T-helper 1 cell treated with Interleukin-12 subunit alpha and Interleukin-12 subunit beta and Interleukin-4 antibody, amounts not matched to agents 30 μg/mL and 1 μg/mL, for 36 hours (primary cell): ENCODE results near the gene TPPP.
"Not testable (repeated sequence)": the region's sequence is repeated elsewhere in the genome, so short reads cannot be mapped to it uniquely, and the experiment has no call there.

Experiments used
- H3K27ac Mint-ChIP-seq: one replicate; pipeline ENCODE4 v1.8.0; 2021; ENCODE audit warnings: mild to moderate bottlenecking, mixed read lengths
- H3K27me3 Mint-ChIP-seq: one replicate; pipeline ENCODE4 v1.8.0; 2021; ENCODE audit warnings: low read depth, mixed read lengths
- H3K36me3 Mint-ChIP-seq: one replicate; pipeline ENCODE4 v1.8.0; 2021; ENCODE audit warnings: low read depth, mixed read lengths
- H3K4me1 Mint-ChIP-seq: one replicate; pipeline ENCODE4 v1.8.0; 2021; ENCODE audit warnings: low read depth, mixed read lengths
- H3K4me3 Mint-ChIP-seq: one replicate; pipeline ENCODE4 v1.8.0; 2021; ENCODE audit warnings: mild to moderate bottlenecking, moderate library complexity, mixed read lengths
- H3K9me3 Mint-ChIP-seq: one replicate; pipeline ENCODE4 v1.8.0; 2021; ENCODE audit warnings: mixed read lengths

TPPP gene

GRCh38 chr5:693271-694041 is at the start of gene TPPP:
TPPP (minus strand) TSS chr5:693352; CDS start chr5:678060, 15,292 bp downstream.
- peak within 1 kb of the TSS; percentile 59 for H3K4me3 Mint-ChIP-seq

GRCh38 chr5:742276-742675 is 49.1 kb upstream of the TPPP start:
- H3K27me3 Mint-ChIP-seq, result peaks cover 14% of the 10 kb centered on the region
- H3K4me1 Mint-ChIP-seq, H3K4me3 Mint-ChIP-seq, H3K36me3 Mint-ChIP-seq, H3K9me3 Mint-ChIP-seq, H3K27ac Mint-ChIP-seq: not testable (repeated sequence)

More at GRCh38 chr5:693271-694041, at the start of gene TPPP:
- not testable (repeated sequence) for H3K9me3 Mint-ChIP-seq, H3K27ac Mint-ChIP-seq, H3K4me1 Mint-ChIP-seq, H3K36me3 Mint-ChIP-seq
- H3K27me3 Mint-ChIP-seq, result peaks cover 19% of the 10 kb centered on the region

GRCh38 chr5:734145-734544 is 41.0 kb upstream of the TPPP start:
- H3K4me1 Mint-ChIP-seq, H3K27ac Mint-ChIP-seq, H3K36me3 Mint-ChIP-seq, H3K4me3 Mint-ChIP-seq, H3K9me3 Mint-ChIP-seq: not testable (repeated sequence)
- H3K27me3 Mint-ChIP-seq, result peaks cover 14% of the 10 kb centered on the region

- not testable (repeated sequence) for H3K4me1 Mint-ChIP-seq, H3K9me3 Mint-ChIP-seq, H3K27me3 Mint-ChIP-seq
These were observed 39.8 kb upstream of the TPPP start for GRCh38 chr5:732754-733454.

GRCh38 chr5:729225-729624 is 36.1 kb upstream of the TPPP start:
- H3K27ac Mint-ChIP-seq, H3K9me3 Mint-ChIP-seq, H3K36me3 Mint-ChIP-seq, H3K4me3 Mint-ChIP-seq, H3K4me1 Mint-ChIP-seq, H3K27me3 Mint-ChIP-seq: not testable (repeated sequence)

More at GRCh38 chr5:732754-733454, 39.8 kb upstream of the TPPP start:
- not testable (repeated sequence) for H3K27ac Mint-ChIP-seq, H3K4me3 Mint-ChIP-seq, H3K36me3 Mint-ChIP-seq

- not testable (repeated sequence) for H3K4me1 Mint-ChIP-seq, H3K27ac Mint-ChIP-seq, H3K9me3 Mint-ChIP-seq, H3K27me3 Mint-ChIP-seq, H3K36me3 Mint-ChIP-seq, H3K4me3 Mint-ChIP-seq
These were observed 33.9 kb upstream of the TPPP start for GRCh38 chr5:727087-727486.

- peaks cover 10% of the 10 kb centered on the region for H3K9me3 Mint-ChIP-seq
- H3K27ac Mint-ChIP-seq, H3K27me3 Mint-ChIP-seq, H3K4me1 Mint-ChIP-seq, H3K4me3 Mint-ChIP-seq, H3K36me3 Mint-ChIP-seq: not testable (repeated sequence)
These were observed 30.7 kb upstream of the TPPP start for GRCh38 chr5:723865-724264.

GRCh38 chr5:723309-723708 is 30.2 kb upstream of the TPPP start:
- H3K9me3 Mint-ChIP-seq, result peaks cover 16% of the 10 kb centered on the region
- H3K27me3 Mint-ChIP-seq, result peaks cover 12% of the 10 kb centered on the region
- H3K4me3 Mint-ChIP-seq, H3K4me1 Mint-ChIP-seq, H3K36me3 Mint-ChIP-seq, H3K27ac Mint-ChIP-seq: not testable (repeated sequence)

- not testable (repeated sequence) for H3K4me3 Mint-ChIP-seq, H3K27ac Mint-ChIP-seq, H3K36me3 Mint-ChIP-seq, H3K4me1 Mint-ChIP-seq
- peaks cover 16% of the 10 kb centered on the region for H3K27me3 Mint-ChIP-seq
- H3K9me3 Mint-ChIP-seq, result peaks cover 20% of the 10 kb centered on the region
These were observed 26.2 kb upstream of the TPPP start for GRCh38 chr5:719379-719778.

GRCh38 chr5:717143-717542 is 24.0 kb upstream of the TPPP start:
- Mint-ChIP-seq H3K4me3 (no peak overlapping the region), H3K9me3 (peaks cover 20% of the 10 kb centered on the region), H3K36me3 (peaks cover 1% of the 10 kb centered on the region), H3K4me1 (no peaks in the 10 kb centered on the region), H3K27me3 (peaks cover 21% of the 10 kb centered on the region), H3K27ac (no peak overlapping the region)

GRCh38 chr5:716740-717139 is 23.6 kb upstream of the TPPP start:
- H3K4me1 Mint-ChIP-seq, H3K36me3 Mint-ChIP-seq, H3K4me3 Mint-ChIP-seq, H3K27ac Mint-ChIP-seq: not testable (repeated sequence)
- Mint-ChIP-seq H3K9me3 (peaks cover 20% of the 10 kb centered on the region), H3K27me3 (peaks cover 21% of the 10 kb centered on the region)

- Mint-ChIP-seq H3K27me3 (peaks cover 21% of the 10 kb centered on the region), H3K9me3 (peaks cover 30% of the 10 kb centered on the region)
- H3K4me1 Mint-ChIP-seq, H3K36me3 Mint-ChIP-seq, H3K4me3 Mint-ChIP-seq, H3K27ac Mint-ChIP-seq: not testable (repeated sequence)
These were observed 22.5 kb upstream of the TPPP start for GRCh38 chr5:715636-716035.

GRCh38 chr5:714215-715118 is 21.3 kb upstream of the TPPP start:
- H3K27ac Mint-ChIP-seq, H3K4me3 Mint-ChIP-seq, H3K4me1 Mint-ChIP-seq, H3K36me3 Mint-ChIP-seq: not testable (repeated sequence)
- Mint-ChIP-seq H3K9me3 (peaks cover 30% of the 10 kb centered on the region), H3K27me3 (peaks cover 19% of the 10 kb centered on the region)

GRCh38 chr5:713686-714085 is 20.5 kb upstream of the TPPP start:
- Mint-ChIP-seq H3K27me3 (peaks cover 14% of the 10 kb centered on the region), H3K9me3 (peaks cover 24% of the 10 kb centered on the region)
- not testable (repeated sequence) for H3K4me3 Mint-ChIP-seq, H3K36me3 Mint-ChIP-seq, H3K4me1 Mint-ChIP-seq, H3K27ac Mint-ChIP-seq
